Stimulated activated CD8-positive, alpha-beta memory T cell treated with anti-CD3 and anti-CD28 coated beads, Interleukin-12 subunit alpha, Interleukin-12 subunit beta, amount 100 ng/mL, for 4 hours (primary cell): ENCODE results near the gene CYP11A1.
"Not testable (repeated sequence)": the region's sequence is repeated elsewhere in the genome, so short reads cannot be mapped to it uniquely, and the experiment has no call there.

Experiments used
- DNase-seq: peaks from one replicate; pipeline ENCODE4 v3.0.0-alpha.2; 2020; ENCODE audit warnings: low read depth

CYP11A1 gene

DNA sequence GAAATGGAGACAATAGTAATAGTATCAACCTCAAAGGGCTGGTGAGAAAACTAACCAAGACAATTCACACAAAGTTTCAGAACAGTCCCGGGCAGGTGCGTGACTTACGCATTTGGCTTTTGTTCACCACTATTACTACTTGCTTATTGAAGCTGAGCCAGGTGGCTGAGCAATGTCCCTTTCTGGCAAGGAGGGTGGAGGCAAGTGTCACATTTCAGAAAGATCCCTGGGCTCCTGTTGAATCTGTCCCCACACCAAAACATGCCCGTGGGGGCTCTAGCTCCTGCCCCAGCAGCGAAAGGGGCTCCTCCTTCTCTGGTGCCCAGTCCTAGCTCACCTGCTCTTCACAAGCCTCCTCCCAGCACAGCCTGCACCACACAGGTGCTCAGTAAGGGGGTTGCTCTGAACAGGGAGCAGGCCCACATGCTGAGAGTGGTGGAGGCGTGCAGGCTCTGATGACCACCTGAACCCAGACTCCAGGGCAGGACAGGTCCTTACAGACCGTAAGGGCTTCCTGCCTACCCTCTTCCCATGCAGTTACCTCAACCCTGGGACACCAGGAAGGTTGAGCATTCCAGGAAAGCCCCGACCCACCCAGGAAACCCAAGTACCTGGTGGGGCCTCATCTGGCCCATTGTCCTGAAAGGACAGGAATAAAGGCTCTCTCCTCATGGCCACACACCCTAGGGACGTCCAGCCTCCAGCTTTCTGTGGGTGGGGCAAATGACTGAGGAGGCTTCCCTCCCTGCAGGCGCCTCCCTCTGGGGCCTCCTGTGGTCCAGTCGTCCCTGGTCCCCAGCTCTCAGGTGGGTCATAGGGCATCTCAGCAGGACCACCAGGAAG is 33.7 kb upstream of the CYP11A1 start:
- no peak for DNase-seq

DNA sequence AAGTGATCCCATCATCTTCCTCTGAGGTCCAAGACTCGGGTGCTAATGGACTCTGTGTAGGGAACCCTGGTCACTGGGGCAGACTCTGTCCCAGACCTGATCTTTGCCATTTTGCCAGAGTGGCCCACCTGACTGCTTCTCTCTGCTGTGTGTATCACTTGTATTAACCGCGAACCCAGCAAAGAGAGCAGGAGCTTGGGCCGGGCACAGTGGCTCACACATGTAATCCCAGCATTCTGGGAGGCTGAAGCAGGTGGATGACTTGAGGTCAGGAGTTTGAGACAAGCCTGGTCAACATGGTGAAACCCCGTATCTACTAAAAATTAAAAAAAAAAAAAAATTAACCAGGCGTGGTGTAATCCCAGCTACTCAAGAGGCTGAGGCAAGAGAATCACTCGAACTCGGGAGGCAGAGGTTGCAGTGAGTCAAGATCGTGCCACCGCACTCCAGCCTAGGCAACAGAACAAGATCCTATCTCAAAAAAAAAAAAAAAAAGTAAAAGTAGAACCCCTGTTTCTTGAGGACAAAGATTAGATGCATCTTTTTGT is 32.9 kb upstream of the CYP11A1 start:
- DNase-seq: no peak

DNA sequence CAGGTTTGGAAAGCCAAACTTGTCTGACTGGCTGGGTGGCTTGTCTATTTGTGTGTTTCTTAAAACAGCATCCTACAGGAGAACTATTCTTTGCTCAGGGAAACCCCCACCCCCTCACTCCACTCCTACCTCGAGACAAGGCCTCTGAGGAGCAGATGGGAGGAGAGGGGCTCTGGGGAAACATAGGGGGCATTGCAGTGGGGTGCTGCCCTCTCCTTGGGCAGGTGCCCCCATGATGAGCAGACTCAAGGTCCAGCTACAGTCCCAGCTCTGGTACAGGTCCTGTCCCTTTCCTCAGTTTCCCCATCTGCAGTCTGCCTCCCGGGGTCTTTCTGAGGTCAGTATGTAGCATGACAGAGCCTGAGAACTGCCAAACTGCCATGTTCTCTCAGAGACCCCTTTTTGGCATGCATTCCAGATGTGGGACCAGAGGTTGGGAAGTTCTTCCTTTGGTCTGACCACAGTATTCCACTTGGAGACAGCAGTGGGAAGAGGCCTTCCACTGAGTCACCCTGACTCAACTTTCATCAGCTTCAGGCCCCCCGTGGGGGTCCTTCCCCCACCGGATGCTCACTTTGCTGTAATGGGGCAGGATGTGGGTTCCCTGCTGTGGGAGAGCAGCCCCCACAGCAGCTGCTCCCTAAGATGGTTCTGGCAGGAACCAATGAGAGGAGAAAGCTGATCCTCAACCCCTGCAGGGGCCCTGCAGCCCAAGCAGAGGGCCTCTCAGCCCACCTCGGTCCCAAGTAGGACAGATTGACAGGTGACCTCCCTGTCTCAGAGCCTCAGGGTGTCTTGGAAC is 32.3 kb upstream of the CYP11A1 start:
- peak; percentile 59 for DNase-seq

DNA sequence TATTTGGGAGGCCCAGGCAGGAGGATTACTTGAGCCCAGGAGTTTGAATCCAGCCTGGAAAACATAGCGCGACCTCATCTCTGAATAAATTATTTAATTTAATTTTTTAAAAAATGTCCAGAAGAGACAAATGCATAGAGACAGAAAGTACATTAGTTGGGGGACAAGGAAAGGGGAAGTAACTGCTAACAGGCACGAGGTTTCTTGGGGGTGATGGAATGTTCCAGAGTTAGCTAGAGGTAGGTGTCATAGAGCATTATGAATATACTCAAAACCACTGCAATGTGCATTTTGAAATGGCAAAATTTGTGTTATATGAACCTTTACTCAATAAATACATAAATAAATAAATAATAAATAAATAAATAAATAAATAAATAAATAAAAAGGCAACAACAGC is 31.7 kb upstream of the CYP11A1 start:
- DNase-seq: no peak

DNA sequence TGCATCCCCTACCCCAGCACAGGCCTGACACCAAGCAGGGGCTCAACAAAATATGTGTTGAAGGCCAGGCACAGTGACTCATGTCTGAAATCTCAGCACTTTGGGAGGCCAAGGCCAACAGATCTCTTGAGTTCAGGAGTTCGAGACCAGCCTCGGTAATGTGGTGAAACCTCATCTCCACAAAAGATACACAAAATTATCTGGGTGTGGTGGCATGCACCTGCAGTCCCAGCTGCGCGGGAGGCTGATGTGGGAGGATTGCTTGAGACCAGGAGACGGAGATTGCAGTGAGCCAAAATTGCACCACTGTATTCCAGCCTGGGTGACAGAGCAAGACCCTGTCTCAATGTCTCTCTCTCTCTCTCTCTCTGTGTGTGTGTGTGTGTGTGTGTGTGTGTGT is 30.7 kb upstream of the CYP11A1 start:
- DNase-seq: no peak

DNA sequence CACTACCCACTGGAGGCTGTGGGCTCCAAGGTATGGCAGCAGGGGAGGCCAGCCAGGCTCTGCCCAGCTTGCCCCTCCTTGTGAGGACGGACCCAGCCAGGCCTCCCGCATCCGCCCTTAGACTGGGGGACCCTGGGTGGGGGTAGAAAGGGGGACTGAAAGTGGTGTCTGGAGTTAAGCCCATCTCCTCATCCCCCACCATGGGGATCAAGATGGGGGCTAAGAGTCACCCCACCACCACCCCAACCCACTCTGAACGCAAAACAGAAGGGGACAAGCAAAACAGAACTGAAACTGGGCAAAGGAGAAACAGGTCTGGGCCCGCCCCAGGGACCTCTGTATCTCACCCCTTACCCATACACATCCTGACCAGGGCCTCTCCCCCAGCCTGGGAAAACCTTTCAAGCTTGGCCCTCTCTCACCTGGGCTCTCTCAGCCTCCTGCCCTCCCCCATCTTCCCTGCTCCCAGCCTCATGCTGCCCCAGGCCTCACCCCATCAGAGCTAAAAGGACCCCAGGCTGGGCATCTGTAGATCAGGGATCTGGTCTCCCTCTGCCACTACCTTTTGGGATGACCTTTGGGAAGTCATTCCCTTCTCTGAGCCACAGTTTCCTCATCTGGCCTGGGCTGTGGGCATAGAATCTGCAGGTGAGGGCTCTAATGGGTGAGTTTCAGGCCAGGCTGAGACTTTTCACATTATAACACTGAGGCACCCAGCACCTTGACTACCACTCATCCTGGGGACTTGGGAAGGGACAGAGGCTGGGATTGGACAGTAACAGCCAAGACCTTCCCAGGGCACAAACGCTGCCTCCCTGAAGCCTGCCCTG is 30.0 kb upstream of the CYP11A1 start:
- no peak for DNase-seq

DNA sequence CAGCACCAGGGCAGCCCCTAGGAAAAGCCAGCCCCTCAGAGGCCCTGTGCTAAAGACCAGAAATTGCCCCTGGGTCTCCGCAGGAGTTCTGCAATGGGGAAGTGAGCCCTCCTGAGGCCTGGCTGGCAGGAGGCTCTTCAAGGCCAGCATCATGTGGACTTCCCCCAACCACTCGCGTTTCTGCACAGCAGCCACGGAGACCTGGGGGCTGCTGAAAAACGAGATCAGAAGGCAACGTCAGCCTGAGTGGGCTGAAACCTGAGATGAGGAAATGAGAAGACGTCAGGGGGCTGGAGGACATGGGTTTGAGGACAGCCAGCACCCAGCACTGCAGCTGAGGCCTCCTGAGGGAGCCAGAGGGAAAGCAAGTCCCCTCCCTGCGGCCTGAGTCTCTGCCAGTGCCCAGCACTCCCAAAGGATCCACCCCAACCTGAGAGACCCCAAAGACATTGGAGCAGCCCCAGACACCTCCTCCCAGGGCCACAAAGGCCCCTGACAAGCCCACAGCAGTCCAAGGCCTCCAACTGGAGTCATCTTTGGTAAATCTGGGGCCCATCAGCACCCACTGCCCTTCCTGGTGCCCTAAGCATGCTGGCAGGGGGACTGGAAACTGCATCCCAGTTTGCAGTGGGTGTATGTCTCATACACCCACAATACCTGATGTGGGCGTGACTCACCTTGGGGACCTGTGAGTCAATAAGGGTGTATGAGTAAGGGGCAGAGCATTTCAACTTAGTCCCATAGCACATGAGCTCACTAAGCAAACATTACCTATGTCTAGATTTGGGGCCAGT is 29.2 kb upstream of the CYP11A1 start:
- peak; percentile 63 for DNase-seq

DNA sequence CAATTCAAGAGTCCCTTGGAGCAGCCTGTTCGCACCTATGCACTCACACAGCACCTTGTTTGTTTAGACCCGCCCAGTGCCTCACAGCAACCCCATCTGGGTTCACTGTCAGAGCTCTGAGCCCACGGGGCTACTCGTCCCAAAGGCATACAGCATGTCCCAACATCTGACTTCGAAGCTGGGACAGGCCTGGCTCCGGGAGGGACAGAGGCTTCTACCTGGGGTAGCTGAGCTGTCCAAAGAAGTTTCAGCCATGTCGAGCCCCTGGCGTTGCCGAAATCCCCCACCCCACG is 28.6 kb upstream of the CYP11A1 start:
- no peak for DNase-seq

DNA sequence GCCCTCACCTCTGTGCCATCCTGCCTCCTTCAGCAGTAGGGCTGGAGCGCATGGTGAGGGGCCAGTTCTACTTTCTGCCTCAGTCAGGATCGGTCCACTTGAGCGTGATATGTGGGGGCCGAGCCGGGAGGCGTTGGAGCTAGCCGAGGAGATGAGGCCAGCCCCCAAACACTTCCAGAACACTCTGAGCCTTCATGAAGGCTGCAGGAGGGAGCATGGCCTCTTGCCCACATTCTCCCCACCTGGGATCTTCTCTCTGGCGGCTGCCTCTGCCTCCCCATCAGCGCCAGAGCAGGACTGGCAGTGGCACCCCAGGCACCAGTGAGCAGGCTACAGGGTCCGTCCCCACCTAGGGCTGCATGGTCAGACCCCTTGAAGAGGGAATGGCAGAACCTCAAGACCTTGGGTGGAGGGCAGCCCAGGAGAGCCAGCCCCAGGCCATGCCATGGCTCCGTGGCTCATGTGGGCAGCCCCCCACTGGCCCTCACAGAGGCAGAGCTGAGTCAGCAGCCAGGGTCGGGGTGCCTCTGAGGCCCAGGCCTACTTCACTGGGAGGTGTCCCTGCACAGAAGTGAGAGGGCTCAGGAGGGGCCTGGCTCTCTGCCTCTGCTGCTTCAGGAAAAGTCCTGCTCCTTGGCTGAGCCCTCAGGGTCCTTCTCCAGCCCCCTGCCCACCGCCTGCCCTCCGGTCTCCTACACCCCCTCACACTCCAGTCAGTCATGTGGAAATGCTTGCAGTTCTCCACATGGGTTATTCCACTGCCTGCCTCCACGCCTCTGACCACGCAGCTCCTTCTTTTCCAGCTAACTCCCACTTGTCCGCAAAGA is 28.1 kb upstream of the CYP11A1 start:
- no peak for DNase-seq

DNA sequence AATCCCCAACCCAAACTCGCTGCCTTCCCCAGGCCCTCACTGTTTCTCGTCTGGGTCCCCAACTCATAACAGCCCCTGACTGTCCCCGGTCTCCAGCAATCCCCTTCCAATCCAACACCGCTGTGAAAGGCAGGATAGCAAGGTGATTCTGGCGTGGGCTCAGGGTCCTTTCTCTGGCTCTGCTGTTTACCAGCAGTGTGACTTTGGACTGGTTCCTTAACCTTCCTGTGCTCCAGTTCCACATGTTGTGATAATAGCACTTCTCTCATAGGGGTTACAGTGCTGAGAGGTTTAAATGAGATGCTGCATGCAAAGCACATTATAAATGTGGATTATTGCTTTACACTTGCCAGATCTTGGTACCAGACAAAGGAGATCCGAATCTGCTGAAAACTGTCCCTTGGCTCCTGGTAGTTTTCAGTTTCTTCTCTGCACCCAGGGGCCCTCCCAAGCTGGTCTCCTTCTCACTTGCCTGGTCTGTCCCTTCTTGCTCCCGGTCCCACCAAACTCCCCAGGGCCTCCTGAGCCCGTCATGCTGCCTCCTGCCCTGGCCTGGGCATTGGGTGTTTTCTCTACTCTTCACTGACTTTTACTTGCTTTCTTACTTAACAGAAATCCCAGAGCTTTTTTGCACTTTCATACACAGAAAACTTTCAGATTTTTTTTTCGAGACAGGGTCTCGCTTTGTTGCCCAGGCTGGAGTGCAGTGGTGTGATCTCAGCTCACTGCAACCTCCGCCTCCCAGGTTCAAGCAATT is 26.8 kb upstream of the CYP11A1 start:
- no peak for DNase-seq

DNA sequence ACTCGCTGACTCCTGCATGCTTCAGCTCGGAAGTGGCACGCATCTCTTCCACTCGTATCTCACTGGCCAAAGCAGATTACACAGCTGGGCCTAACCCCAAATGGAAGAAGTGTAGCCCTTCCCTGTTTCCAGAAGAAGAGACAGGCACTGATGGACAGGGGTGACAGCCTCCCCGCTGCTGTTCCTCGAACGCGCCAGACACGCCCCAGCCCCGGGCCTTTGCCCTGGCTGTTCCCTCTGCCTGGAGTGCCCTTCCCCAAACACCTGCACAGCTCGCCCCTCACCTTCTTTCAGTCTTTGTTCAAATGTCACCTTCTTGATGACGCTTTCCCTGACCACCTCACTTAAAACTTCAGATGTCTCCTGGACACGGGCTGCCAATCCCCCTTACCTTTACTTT is 26.0 kb upstream of the CYP11A1 start:
- DNase-seq: no peak

DNA sequence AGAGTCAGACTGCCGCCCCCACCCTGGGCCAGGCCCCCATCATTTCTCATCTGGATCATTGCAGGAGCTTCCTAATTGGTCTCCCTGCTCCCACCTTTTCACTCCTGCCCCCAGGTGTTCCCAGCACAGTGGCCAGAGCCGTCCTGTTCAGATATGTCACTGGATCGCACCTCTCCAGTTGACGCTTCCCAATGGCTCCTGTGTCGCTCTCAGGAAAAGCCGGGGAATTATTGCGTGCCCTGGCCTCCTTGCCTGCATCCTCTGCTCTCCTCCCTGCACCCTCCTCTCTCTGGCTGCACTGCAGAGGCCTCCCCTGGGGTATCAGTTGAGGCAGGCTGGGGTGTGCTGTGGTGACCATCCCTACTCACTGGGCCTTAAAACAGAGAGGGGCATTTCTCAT is 25.5 kb upstream of the CYP11A1 start:
- DNase-seq: no peak

DNA sequence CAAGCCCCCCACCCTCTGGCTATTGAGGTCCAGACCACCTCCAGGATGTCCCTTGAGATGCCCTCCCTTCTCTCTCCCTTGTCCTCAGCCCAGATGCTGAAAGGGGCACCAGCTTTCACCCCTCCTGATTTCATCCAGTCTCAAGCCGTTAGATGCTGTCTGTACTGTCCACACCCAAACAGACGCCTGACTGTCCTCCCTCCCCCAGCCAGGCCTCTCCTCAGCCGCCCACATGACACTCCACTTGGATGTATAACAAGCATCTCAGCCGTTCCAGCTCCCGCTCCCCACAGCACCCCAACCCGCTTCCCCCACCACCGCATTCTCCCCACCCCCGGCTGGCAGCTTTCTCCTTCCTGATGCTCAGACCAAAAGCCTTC is 25.0 kb upstream of the CYP11A1 start:
- DNase-seq: no peak

DNA sequence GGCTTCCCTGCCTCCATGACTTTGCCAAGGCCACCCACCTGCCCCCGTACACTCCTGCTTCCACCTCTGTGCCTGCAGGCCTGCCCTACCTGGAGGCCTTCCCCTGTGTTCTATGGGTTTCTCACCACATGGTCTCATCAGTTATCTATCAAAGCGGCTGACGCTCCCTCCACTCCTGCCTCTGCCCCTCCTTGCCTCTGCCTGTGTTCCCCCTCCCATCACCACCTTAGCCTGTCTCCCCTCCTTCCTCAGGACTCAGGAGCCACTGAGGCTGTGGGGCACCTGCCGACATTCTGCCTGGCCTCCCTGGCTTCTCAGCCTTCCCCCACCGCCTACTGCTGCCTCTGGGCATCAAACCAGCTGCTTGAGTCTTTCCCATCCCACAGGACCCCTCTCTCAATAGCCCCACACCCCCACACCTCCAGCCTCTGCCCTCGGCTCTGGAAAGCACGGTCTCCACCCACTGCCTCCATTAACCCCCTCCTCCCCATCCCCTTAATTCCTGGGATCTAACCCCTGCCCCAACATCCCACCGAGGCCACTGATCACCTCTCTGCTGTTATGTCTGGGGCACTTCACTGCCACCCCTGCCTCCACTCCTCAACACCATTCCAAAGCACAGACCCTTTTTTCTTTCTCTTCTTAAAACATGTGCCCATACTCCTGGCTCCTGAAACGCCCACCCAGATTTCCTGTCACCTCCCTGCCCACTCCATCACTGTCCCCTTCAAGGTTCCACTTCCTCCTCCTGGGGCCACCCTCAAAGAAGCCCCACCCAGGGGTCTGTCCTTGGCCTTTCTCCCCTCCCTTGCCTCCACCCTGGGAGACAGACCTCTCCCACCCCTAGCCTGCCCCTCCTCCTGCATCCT is 24.4 kb upstream of the CYP11A1 start:
- DNase-seq: no peak

DNA sequence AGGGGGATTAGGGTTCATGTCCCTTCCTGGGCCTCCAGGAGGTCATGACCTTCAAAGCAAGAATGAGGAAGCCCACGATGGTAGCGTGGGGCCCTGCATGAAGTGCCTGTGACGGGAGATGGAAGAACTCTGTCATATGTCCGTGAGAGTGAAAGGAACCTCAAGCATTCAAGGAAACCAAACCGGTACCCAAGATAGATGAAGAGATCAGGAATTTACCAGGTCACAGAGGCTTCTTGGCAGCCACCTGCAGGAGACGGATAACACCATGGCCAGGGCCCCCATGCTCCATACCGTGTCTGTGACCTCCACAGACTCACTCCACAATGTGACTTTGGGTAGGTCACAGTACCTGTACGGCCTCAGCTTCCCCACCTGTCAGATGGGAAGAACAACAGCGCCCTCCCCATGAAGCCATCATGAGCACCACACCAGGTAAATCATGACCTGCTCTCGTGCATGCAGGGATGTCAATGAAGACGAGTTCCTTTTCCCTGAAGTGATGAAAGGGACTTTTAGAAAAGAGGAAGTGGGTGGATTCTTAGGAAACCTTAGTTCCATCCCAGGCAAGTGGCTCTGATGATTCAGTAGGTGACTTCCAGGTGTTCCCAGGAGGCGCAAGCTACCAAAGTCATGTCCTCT is 23.3 kb upstream of the CYP11A1 start:
- no peak for DNase-seq

DNA sequence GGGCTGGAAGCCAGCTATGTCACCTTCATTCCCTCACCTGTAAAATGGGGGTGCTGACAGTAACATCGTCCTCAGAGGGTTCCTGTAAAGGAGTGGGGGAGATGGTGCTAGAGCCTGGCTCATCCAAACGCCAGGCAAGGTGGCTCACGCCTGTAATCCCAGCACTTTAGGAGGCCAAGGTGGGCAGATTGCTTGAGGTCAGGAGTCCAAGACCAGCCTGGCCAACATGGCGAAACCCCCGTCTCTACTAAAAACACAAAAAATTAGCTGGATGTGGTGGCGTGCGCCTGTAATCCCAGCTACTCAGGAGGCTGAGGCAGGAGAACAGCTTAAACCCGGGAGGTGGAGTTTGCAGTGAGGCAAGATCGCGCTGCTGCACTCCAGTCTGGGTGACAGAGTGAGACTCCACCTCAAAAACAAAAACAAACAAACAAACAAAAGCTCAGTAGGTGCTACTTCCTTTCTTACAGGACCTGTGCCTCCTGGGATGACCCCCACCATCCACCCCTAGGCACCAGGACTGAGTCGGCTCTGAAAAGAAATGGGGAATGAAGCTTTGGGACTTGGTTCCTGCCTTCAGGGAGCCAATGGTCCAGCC is 22.7 kb upstream of the CYP11A1 start:
- DNase-seq: not testable (repeated sequence)

DNA sequence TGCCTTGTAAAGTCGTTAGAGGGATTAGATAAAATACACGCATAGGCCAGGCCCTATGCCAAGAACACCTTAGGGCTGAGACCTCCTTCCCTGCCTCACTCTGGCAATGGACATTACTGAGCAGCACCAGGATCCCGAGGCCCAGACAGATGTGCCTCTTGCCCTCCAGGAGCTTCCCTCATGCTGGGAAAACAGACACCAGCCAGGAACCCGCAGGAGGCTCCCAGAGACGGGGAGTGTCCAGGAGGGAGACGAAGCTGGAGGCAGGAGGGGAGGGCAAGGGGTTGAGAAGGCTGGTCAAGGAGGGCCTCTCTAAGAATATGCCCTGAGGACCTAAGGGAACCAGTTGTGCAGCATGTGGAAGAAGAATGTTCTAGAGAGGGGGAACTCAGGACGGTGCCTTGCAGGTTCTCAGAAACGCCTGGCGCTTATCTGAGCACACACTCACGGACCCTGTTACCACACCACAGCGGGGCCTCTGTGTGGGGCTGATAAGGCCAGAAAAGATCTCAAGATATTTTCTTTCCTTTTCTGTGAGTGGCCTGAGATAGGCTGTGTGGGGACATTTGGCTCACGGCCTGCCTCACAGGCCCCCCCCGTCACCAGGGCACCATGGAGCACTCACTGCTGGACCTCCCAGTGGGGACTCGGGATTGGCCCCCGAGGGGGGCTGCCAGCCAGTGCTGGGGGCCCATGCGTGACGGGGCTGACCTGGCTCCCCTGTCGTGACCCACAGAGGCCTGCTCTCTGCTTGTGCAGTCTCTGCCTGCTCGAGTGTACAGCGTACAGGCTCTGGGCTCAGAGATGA is 22.0 kb upstream of the CYP11A1 start:
- no peak for DNase-seq
